Measurements from ENCODE around the gene UBE2G2.

Gene UBE2G2

DNA sequence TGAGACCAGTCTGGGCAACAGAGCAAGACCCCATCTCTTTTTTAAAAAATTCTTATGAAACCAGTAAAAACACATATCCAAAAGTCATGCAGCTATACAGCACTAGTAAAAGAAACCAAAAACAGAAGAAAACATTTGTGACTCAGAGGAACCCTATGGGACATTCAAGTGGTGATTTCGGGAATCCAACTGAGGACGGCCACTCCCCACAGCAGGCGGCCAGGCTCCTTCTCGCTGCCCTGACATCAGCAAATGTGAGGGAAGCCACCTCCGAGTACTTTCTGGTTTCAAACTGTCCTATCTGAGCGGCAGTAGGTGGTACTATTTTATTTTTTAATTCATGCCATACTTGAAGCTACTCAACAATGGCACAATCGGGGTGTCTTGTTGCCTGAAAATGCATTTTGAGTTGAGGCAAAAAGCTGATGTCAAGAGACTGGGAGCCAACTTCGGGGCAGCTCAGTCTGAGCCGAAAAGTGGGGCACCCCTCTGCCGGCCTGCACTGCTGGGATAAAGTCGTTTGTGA, 12.9 kb upstream of the UBE2G2 start:
- no peak for FAIRE-seq

DNA sequence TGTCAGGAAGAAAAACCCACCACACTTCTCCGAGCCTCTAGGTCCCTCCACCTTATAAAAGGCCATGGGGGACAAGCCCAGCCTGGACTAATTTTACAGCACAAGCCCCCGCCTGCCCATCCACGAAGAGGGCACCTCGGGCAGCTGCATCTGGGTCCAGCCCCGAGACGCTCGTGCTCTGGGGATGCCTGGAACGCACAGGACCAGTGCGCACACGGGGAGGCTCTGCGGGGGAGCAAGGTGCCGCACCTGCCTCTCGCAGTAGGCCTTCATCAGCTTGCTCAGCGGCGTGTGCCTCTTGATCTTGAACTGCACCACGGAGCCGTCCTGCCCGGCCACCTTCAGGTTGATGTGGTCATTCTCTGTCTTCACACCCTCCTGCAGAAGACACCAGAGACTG, 12.1 kb upstream of the UBE2G2 start:
- FAIRE-seq: no peak

DNA sequence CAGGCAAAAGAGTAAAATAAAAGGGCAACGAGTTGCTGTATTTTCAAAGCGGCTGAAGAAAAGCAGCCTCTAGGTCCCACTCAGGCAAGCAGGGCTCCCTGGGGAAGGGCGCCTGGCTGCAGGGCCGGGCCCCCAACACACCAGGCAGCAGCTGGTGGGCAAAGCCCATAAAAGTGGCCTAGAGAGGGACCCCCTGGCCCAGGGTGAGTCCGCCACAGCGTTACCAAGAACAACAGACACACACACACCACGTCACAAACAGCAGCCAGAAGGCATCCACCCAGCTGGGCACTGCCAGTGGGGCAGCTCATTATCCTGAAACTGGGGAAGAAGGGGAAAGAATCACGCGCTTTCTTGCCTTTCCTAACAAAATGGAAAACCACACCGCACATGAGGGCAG, 11.5 kb upstream of the UBE2G2 start:
- no peak for FAIRE-seq

DNA sequence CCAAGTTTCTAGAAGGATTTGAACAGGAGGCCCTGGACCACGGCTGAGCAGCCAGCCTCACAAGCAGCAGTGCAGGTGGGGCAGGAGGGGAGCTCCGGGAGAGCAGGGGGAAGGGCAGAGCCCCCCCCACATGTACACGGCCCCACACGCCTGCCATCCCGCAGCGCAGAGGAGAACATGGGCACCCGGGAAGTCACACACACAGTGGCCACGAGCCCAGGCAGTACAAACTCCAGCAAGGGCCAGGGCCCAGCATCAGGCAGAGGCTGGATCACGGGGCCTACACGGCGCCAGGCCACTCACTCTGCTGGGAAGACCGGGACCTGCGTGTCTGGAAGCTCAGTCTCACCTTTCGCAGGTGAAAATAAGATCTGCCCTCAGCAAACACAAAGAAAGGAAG, 11.0 kb upstream of the UBE2G2 start:
- FAIRE-seq: no peak

DNA sequence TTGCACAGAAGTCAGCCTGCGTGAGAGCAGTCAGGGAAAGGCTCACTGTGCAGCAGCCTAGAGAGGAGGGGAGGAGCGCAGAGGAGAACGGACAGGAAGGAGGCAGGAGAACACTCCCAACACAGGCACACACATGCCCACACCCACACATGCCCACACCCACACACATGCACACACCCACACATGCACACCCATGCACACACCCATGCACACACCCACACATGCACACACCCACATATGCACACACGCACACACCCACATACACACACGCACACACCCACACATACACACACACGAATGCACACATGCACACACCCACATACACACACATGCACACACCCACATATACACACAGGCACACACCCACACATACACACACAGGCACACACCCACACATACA, 9.2 kb upstream of the UBE2G2 start:
- no peak for FAIRE-seq

DNA sequence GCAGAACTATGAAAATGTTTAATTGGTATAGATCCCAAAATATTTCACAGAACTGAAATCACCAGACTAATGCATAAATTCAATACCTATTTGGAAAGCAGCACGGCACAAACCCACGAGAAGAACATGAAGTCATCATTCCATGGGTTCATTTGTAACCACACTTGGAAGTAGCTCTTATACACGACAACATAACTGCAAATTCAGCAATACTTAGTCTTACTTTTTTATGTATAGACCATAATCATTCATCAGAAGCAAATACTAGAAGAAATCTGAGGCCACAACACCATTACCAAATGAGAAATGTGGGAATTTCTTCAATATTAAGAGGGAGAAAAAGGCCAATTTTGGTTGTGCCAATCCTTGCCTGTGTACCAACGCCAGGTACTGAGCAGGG, 4.2 kb upstream of the UBE2G2 start:
- FAIRE-seq: no peak

DNA sequence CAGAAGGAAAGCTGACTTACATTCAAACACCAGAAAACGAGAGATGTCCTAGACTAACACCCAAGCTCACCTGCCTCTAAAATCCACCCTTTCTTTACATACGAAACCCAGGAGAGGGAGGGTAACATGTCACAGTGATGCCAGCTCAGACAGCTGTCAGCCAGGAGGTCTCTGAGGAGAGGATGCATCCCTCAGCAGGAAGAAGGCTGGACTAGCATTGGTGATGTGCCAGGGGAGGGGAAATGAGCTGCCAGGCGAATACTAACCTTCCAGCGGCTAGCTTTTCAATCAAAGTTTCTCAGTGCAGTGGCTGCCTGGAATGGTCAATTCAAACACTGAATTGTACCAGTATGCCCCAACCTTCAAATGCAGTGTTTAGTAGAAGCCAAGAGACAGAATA, 3.6 kb upstream of the UBE2G2 start:
- no peak for FAIRE-seq

DNA sequence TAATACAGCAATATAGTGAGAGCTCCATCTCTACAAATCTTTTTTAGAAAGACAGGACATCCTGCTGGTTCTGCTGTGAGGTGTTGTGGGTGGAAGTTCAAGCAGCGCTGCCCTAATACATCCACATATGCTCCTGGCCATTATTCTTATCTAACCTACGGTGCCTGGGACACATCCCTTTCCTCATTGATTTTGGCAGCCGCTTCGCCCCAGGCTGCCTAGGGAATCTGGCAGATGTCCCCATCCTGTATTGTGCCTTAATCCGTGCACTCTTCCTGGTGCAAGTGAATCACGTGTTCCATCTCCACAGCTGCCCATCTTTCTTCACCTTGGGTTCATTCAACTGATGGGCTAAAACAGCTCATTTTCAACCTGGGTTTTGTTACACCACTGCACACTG, 3.1 kb upstream of the UBE2G2 start:
- no peak for FAIRE-seq

DNA sequence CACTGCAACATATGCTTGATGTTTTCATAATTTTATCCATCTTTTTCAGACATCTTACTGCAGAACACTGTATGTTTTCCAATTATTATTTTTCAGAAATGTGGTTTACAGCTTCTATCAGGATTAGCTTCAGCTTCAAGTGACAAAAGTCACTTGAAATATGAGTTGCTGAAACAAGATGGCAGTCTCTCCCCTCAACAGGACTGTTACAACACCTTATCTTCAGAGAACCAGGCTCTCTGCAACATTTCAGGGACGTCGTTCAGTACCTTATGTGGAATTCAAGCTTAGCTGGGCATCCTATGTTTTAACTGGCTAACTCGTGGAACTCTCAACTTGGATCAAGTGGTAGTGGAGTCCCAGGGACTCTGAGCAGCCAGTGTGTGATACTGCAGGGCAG, 2.0 kb upstream of the UBE2G2 start:
- no peak for FAIRE-seq

DNA sequence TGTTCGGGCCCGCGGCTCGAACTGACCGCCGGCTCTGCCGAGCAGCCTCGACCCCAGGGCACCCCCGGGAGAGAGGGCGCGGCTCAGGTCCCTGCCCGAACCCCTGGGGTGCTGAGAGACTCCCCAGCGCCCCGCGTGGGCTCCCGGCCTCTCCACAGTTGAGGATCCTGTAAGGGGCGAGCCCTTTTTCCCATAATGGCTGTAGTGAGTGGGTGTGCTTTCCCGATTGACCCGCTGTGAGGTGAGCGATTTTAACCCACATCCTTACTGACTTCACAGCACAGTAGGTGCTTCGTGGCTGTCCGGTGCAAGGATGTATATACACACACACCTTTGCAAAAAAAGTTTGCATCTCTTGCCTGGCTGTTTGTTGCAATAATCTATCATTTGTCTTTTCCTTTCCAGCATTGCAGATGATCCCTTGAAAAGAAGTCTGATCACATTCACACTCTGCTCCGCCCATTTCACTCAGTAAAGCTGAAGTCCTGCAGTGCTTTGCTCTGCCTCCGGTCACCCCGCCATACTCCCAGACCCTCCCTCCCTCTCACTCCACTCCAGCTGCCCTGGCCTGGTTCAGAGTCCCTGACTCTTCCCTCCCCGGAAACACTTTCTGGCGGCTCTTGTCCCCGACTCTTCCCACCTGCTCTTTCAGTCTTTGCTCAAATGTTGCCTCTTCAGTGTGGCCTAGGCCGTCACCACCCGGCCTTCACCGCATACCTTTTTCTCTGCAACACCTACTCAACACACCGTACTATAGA, 955 bp upstream of the UBE2G2 start:
- FAIRE-seq: no peak

DNA sequence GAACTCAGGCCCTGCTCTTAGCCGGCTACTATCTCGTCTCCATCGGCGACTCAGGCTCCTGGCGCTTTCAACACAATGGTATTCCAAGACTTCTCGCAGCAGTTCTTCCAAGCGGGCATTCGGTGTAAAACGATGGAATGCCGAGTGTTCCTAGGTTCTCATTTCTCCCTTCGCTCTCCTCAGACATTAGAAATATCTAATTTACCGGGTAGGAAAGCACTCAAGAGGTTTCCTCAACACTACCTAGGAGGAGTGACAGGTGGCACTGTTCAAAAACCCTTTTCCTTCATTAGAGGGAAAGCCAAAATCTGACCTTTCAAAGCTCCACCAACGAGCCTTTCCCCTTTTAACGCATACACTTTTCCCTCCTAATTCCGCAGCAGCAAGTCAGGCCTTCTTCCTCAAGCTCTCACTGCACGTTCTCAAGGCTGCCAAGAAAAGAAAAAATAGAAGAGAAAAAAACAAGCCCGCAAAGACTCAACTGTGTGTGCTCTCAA, 601 bp downstream of the UBE2G2 start:
- FAIRE-seq: no peak

DNA sequence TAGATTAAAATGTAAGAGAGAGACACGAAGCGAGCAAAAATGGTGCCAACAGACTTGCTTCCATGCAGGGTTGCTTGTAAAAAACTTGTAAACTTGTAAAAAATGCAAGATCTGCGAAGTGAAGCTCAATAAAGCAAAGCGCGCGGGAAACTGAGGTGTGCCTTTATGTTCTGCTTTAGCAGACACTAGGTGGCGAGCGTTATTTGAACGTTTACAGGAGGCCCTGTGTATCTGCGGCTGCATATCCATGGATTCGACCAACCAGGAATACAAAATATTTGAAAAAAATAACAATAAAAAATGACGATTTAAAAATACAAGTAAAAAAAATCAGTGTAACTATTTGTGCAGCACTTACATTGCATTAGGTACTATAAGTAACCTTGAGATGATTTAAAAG, 1.5 kb downstream of the UBE2G2 start:
- no peak for FAIRE-seq

DNA sequence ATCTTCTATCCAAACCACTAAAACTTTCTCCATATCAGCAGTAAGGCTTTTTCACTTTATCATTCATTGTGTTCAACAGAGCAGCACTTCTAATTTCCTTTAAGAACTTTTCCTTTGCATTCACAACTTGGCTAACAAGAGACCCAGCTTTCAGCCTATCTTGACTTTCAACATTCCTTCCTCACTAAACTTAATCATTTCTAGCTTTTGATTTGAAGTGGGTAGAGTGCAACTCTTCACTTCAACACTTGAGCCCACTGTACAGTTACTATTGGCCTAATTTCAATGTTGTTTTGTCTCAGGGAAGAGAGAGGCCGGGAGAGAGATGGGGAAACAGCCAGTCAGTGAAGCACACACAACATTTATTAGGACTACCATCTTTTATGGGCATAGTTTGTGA, 2.0 kb downstream of the UBE2G2 start:
- no peak for FAIRE-seq

DNA sequence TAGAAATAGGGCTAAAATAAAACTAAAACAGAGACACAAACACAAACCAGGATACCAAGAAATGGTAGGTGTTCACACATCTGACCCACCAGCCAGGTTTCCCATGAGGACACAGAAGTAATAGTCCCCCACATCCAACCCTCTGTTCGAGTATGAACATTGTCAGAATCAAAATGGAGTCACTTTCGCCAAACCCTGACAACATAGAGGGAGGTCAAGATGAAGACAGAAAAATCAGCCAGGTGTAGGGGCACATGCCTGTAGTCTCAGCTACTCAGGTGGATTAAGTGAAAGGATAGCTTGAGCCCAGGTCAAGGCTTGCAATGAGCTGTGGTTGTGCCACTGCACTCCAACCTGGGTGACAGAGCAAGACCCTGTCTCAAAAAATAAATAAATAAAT, 3.8 kb downstream of the UBE2G2 start:
- no peak for FAIRE-seq

DNA sequence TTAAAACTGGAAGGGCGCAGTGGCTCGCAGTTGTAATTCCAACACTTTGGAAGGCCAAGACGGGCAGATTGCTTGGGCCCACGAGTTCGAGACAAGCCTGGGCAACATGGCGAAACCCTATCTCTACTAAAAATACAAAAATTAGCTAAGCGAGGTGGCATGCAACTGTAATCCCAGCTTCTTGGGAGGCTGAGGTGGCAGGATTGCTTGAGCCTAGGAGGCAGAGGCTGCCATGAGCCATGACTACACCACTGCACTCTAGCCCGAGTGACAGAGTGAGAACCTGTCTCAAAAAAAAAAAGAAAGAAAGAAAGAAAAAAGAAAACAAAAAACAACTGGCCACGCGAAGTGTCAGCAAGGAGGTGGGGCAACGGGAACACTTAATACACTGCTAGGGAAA, 6.3 kb downstream of the UBE2G2 start:
- FAIRE-seq: no peak

DNA sequence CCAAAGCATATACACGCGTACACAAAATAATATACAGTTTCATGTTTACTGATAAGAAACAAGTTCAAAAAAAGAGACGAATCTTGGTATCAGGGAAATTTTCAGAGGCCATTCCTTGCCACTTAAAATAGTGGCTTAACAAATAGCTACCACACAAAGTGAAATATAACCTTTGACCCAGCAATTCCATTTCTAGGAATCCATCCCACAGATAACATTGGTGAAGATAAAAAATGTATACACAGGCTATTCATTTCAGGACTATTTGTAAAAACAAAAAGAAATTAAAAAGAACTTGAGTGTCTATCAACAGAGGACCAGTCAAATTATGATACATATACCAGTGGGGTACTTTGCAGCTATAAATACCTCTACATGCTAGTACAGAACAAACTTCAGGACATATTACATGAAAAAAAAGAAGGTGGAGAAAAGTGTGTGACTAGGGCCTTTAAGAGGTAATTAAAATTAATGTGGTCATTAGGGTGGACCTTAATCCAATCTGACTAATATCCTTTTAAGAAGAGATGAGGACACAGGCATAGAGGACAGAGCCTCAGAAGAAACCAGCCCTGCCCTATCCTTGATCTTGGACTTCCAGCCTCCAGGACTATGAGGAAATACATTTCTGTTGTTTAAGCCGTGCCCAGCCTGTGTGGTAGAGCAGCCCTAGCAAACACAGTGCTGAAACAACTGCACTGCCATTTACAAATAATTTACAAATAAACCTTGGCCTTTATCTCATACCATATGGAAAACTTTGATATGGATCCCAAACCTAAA, 7.8 kb downstream of the UBE2G2 start:
- no peak for FAIRE-seq

DNA sequence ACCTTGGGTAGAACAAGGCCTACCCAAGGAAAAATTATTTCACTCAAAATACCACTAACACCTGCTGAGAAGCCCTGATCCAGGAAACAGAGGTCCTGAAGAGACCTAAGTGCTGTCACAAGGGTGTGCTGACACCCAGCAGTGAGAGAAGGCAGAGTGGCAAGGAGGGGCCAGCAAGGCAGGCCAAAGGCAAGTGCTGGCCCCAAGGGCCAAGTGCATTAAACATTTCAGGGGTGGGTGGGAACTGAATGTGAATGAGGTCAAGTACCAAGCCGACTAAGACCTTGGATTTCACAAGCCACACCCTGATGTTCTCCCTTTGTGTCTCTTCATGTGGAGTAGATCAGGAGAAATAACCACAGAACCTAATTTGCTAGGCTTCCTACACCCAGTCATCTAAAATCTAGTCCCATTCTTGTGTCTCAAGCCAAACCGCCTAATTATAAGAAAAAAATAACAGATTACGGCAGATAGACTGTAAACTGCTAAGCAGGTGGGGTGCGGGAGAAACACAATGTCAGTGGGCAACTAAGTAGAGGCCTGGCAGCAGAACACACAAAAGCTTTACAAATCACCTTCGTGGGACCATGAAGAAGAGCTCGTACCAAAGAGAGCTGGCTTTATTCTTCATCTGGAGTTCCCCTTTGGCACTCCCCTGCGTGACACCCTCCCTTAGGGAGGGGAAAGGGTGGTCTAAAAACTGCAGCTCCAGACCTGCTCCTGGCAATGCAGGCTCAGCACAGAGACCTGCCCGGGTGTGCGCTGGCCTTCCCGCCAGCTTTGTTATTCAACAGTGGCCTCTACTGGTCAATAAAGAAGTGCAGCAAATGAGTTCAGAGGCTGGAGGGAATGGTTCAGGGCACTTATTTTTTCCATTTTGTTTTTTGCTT, 8.7 kb downstream of the UBE2G2 start:
- FAIRE-seq: no peak

DNA sequence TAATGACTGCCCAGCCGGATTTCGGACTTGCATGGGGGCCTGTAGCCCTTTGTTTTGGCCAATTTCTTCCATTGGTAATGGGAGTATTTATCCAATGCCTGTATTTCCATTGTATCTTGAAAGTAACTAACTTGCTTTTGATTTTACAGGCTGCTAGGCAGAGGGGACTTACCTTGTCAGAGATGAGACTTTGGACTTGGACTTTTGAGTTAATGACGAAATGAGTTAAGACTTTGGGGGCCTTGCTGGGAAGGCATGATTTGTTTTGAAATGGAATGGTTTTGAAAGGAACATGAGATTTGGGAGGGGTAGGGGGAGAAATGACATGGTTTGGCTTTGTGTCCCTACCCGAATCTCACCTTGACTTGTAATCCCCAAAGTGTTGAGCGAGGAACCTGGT, 9.6 kb downstream of the UBE2G2 start:
- no peak for FAIRE-seq

DNA sequence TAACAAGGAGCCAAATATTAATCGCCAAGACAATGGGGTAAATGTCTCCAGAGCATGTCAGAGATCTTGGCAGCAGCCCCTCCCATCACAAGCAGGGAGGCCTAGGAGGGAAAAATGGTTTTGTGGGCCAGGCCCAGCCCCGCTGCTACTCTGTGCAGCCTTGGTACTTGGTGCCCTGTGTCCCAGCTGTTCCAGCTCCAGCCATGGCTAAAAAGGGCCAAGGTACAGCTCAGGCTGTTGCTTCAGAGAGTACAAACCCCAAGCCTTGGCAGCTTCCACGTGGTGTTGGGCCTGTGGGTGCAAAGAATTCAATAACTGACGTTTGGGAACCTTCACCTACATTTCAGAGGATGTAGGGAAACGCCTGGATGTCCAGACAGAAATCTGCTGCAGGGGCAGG, 10.4 kb downstream of the UBE2G2 start:
- no peak for FAIRE-seq

DNA sequence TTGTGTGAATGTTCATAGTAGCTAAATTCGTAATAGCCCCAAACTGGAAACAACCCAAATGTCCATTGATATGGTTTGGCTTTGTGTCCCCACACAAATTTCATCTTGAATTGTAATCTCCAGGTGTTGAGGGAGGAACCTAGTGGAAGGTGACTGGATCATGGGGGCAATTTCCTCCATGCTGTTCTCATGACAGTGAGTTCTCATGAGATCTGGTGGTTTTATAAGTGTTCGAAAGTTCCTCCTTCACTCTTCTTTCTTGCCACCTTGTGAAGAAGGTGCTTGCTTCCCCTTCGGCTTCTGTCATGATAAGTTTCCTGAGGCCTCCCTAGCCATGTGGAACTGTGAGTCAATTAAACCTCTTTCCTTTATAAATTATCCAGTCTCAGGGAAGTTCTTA, 11.3 kb downstream of the UBE2G2 start:
- no peak for FAIRE-seq

DNA sequence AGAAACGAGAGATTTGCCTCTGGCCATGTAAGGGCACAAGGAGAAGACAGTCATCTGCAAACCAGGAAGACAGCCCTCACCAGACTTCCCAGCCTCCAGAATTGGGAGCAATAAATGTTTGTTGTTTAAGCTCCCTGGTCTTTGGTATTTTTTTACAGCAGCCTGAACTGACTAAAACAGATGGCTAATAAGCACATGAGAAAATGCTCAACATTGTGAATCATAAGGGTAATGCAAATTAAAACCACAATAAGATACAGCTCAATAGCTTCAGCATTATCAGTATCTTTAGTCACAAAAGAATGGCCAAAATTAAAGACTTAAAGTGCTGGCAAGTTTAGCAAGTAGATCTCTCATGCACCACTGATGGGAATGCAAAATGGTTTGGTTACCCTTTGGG, 11.7 kb downstream of the UBE2G2 start:
- no peak for FAIRE-seq

DNA sequence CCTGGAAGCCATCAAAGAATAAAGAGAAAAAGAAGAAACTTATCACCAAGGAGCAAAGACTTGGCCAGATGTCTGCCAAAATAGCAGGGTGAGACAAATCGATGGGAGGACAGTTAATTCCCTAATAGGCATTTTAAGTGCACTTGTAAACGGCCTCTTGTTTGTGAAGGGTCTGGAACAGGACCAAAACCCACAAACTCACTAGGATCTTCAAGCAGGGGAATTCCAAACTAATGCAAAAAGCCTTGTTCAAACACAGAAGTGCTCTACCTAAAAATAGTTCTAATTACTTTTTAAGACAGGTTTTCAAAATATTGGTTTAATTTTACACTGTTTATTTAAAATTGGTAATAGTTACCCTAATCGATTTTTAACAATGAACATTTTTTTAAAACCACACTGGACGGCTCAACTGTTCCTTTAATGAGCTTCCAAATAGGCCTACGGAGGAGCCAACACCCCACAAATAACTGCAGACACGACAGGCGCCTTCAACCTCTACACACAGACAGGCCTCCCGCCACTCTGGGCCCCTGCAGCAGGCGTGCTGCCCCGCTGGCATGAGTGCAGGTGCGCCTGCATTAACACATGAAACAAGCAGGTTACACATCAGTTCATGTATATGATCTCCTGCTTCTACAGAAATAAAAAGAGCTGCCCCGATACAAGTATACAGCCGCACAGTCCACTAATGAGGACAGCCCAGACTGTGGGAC, 15.8 kb downstream of the UBE2G2 start:
- no peak for FAIRE-seq

DNA sequence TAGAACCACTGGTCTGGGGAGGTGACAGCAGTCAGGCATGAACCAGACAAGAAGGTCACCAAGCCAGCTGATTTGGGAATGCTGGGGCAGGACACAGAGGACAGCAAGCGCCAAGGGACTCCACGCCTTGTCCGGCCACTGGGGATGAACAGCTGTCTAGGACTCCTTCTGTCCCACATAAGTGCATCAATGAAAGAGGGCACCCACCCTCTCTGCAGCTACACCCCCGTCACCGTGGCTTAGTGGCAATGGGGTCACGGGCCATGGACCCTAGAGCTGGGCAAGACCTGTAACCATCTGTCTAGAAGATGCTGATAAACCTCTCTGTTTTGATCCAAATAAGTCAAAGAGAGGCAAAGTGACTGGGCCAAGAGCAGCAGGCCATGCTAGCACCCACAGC, 16.8 kb downstream of the UBE2G2 start:
- FAIRE-seq: no peak
